Stimulated activated CD8-positive, alpha-beta memory T cell treated with anti-CD3 and anti-CD28 coated beads, Interleukin-12 subunit alpha, Interleukin-12 subunit beta, amount 100 ng/mL, for 1 hour (primary cell): ENCODE data around the gene BPHL.
"Not testable (repeated sequence)": the region's sequence is repeated elsewhere in the genome, so short reads cannot be mapped to it uniquely, and the experiment has no call there.

Experiments
- DNase-seq: peaks from one replicate; pipeline ENCODE4 v3.0.0-alpha.2; 2020; ENCODE audit warnings: low read depth

The BPHL gene

DNA sequence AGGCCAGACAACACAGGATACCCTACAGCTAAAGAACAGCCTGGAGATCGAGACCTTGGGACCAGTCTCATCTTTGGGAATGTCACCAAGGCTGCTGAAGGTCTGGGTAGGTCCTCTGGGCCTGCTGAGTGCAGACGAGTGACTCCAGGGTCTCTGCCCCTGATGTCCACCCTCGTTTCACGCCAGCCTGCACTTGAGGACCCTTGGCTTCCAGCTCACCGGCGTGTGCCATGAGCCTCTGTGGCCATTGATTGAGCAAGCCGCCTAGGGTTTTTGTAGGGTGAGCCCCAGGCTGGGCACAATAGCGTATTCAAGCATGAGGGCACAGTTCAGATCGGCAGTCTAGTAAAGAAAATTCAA lies 4.3 kb downstream of the BPHL start:
- no peak for DNase-seq

DNA sequence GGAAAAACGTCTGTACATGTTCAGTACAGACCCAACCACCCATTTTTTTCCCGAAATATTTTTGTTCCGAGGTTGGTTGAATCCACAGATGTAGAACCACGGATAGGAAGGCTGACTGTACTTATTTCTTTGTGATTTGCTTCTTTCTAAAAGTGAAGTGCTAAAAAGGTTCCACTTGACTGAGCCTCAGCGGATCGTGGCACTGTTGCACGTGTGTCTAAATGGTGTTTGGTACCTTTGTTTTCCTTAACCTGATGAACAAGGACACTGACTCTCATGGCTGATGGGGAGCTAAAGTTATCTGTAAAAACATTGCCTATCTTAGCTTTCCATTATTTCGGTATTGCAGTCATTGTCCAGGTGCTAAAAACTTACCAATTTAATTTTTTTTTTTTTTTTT lies 6.2 kb downstream of the BPHL start:
- DNase-seq, result no peak

DNA sequence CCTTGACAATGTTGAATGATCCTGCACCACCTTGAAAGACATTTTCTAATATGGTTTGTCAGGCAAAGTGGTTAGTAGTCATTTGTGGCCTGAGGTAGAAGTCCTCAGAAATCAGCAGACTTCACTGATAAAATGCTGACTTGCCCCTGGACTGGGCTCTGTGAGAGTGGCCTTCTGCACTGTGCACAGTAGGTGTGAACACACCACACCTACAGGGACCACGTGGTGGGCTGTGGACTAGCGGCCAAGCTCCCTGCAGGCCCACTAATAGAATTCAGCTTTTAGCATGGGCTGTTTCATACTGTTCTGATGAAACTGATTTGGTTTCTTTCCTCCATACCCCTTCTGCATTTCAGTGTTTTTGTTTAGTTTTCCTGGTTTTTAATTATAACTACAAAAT lies 7.3 kb downstream of the BPHL start:
- DNase-seq, result no peak

DNA sequence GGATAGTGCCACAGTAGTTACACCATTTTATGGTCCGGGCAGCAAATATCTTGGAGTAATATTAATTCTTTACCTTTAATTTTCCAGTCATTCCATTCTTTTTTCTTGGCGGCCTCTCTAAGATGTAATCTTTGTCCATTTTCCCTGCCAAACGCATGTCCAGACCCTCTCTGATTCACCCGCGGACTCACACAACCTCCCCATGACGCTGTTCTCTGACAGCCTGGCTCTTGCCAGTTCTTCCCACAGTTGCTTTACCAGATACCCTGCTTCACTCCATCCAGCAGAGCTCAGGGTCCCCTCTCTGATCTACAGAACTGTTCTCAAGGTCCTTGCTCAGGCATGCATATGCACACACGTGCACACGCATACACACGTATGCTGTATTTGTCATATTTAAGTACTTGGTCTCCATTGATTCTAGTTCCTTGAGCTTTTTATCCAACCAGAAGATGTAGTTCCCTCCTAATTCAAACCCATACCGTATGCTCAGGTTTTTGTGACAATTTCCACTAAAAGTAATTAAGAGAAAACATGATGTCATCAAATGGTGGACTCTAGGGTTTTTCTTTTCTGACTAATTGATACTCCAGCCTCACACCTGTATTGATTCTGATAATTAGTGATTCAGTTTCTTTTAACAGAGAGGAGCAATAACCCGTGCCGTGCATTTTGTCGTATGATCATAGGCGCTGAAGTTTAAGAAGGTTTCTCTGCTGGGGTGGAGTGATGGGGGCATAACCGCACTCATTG lies 10.0 kb downstream of the BPHL start:
- DNase-seq, result no peak

DNA sequence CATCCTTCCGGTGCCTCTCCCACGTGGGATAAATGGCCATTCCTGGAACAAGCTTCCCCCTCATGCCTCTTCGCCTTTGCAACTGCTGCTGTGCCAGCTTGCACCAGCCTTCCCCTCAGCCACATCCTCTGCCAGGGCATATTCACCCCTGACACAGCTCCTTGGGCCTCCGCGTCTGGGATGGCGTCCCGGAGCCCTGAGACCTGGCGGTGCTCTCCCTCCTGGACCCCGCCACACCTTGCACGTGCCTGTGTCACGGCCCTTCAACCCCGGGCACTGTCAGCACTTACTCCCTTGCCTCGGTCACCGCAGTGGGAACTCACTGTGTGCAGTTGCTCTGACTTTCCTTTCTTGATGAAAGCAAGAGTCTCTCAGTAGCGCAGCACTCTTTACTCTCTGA lies 13.2 kb downstream of the BPHL start:
- no peak for DNase-seq

DNA sequence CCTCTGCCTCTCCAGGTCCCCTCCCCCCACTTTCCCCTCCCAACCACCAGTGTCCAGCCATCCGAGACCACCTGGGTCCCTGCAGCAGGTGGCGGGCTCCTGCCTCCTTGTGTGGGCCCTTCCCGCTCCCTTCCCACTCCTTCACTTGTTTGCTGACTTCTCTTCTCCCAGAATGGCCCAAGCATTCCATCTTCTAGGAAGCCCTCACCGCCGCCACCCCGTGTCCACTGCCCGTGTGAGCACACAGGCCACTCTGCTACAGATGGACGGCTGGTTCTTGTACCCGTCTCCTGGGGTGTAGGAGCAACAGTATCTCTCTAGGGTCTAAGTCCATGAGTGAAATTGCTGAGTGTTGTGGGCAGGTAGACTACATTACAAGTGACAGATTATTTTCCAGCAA lies 15.0 kb downstream of the BPHL start:
- no peak for DNase-seq

DNA sequence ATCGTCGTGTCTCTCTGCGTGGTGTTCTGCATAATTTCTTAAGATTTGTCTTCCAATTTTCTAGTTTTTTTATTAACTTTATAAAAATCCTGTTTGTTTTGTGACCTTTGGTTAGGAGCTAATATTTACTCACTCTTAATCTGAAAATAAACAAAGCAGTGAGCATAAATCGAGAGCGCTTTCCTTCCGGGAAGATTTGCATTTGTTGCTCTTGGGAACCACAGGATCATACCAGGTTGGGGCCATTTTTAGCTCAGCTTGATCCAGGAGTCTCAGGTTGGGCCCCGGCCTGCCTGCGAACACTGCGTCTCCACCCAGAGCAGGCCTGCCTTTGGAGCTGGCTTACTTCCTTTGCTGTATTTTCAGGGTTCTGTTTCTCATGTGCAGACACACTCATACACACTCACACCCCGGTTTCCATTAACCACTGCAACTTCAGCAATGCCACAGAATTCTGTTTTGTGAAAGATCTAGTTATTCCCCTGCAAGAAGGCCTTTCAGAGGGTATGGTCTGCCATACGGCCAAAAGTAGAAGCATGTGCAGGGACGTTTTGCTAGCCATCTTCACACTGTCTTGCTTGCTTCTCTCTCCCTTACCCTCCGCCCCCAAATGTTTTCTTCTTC lies 17.3 kb downstream of the BPHL start:
- DNase-seq, result no peak

DNA sequence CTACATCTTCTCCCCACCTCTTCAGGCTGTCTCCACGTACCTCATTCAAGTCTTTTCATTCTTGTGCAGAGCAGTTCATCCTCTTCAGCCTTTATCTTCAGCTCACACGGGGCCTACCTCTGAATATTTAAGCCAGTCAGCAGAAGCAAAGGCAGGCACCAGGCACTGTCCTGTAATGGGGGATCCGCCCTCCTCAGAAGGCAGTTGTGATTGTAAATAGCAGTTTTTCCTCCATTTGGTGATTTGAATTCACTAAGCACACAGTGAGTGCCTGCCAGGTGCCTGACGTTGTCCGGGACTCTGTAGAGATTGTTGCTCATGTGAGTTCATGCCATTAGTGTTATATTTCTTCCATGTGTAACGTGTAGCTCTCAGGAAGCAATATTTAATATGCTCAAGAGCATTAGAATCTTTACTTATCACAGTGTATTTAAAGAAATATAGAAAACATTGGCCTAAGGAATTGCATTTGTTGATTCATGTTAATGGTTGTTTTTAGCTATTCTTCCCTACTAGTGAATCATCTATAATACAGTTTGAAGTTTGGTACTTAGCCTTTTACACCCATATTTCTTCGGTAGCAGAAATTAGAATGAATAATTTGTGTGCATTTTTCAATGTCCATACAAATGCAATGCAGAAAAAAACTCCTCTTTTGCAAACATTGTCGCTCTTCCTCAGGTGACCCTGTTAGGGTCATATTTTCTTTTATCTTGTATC lies 17.9 kb downstream of the BPHL start:
- DNase-seq, result no peak

DNA sequence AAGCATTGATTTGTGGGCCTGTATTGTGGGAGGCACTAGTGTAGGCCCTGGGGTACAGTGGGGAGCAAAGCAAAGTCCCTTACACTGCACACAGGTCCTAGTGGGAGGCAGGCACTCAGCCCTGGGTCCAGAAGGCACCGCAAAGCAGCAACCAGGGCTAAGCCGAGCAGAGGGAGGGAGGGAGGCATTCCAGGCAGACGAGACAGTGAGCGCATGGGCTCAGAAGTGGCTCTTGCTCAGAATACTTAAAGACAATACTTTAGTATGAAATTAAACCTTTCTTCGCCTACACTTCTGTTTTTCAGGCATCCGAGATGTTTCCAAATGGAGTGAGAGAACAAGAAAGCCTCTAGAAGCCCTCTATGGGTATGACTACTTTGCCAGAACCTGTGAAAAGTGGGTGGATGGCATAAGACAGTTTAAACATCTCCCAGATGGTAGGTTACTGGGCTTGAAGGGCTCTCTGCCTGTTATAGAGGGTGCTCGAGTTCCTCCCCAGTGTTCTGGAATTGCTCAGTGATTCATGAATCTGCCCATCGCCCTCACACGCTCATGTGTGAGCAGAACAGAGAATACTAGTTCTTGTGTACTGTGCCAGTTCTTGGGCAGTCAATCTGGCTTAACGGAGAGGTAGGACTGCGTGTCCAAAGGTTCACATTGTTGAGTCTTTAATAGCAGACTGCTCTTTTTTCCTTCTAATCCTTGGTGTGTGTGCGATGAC lies 18.7 kb downstream of the BPHL start:
- DNase-seq, result no peak

DNA sequence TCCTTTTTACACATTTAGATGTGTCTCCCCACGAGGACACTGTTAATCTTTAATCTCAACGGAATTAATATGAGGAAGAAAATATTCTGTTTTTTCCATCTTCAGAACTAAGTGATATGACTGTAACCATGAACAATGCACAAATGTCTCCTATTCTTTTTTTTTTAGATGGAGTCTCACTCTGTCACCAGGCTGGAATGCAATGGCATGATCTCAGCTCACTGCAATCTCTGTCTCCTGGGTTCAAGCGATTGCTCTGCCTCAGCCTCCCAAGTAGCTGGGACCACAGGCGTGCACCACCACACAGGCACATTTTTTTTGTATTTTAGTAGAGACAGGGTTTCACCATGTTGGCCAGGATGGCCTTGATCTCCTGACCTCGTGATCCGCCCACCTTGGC lies 19.4 kb downstream of the BPHL start:
- DNase-seq, result not testable (repeated sequence)

DNA sequence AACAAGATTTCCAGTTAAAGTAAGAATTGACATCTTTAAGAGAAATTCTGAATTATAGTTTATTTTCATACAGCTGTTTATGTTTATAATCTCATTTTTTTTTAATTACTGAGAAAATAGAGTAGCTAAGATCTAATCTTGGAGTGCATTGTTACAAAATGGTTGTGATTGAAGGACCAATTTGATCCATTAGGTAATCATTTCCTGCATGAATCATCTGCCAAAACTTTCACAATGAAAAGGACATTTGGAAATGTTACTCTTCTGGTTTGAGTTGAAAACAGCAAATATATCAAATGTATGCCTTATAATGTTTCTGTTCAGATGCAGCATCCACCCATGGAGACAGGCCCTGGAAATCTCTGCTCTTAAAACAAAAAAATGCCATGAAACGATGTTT lies 19.8 kb downstream of the BPHL start:
- no peak for DNase-seq

DNA sequence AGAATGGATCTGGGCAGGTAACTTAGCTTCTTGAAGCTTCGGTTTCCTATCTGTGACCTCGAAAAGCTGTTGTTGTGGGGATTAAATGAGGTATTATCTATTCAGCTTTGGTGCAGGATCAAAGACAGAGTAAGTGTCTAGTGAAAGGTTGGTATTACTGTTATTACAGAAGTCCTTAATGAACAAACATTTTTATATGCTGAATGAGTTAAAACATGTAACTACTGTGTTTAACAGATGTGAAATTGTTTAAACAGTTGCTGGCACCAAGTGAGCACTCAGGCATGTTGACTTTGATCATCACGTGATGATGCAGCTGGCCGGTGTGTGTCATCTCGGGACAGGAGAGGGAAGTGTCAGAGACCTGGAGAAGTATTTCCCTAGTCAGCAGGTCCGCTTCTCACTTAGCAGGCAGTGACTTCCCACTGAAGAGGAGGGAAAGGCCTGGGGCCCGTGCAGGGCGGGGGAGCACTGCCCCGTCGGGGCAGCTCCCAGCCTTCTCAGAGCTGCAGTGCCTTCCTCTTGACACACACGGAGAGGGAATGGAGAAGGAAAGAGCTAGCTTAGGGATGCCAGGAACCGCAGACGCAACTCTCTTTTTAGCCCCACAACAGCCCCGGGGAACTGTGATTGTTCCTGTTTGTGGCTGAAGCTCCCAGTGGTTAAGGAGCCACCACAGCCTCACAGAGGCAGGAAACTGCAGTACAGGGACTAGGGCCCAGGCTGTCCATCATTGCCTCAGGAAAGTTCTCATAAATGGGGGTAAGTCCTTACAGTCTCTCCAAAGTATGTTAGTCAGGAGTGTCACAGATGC lies 20.8 kb downstream of the BPHL start:
- DNase-seq, result no peak

DNA sequence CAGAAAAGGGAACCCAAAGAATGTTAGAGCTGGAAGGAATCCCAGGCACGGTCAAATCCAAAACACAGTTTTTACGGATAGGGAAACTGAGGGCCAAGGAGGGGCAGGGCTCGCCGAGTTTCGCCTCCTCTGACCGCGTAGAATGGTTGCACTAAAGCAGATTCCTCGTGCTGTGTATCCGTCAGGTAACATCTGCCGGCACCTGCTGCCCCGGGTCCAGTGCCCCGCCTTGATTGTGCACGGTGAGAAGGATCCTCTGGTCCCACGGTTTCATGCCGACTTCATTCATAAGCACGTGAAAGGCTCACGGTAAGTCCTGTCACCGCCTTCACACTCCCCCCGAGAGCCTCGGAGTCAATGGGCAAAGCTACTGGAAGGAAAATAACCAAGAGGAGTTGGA lies 21.7 kb downstream of the BPHL start:
- DNase-seq, result no peak

DNA sequence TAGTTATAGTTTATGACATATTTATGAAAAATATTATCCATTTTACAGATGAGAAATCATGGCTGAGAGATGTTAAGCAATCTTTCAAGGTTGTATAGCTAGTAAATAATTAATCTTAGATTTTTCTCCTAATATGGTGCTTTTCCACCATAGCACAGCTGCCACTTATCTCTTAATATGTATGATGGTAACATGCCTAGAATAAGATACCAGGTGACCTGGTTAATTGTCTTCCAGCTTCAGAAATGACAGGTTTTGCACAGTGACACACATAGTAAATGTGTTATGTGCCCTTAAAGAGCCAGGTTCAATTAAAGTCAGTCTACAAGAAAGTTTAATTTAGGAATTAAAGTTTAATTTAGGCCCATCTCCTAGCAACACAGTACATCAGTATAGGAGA lies 24.0 kb downstream of the BPHL start:
- no peak for DNase-seq

DNA sequence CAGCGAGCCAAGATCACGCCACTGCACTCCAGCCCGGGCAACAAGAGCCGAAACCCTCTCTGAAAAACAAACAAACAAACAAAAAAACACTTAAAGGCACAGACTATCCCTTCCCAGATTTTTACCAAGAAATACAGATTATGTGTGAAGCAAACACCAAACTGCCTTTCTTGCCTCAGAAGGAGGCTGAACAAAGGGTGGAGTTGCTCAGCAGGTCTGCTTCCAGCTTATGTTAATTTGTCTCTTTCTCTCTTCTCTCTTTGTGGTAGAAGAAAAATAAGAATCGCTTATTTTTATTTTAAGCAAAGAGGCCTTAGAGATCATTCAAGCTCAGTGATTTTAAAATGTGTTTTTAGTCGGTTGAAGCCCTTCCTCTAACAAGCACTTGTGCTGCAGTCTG lies 24.6 kb downstream of the BPHL start:
- no peak for DNase-seq

DNA sequence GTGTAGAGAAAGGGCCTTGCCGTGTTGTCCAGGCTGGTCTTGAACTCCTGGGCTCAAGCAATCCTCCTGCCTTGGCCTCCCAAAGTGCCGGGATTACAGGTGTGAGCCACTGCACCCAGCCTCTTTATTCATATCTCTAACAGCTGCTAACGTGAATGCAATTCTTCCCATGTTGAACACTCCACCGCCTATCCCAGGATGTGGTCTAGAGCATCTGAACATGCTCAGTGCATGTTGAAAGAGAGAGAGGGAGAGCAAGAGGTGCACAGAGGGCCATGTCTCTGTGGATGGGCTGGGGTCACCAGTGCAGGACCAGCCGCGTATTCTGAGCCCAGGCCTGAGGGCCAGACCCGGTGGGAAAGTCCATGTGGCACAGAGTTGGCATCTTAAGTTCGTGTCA lies 26.1 kb downstream of the BPHL start:
- no peak for DNase-seq

DNA sequence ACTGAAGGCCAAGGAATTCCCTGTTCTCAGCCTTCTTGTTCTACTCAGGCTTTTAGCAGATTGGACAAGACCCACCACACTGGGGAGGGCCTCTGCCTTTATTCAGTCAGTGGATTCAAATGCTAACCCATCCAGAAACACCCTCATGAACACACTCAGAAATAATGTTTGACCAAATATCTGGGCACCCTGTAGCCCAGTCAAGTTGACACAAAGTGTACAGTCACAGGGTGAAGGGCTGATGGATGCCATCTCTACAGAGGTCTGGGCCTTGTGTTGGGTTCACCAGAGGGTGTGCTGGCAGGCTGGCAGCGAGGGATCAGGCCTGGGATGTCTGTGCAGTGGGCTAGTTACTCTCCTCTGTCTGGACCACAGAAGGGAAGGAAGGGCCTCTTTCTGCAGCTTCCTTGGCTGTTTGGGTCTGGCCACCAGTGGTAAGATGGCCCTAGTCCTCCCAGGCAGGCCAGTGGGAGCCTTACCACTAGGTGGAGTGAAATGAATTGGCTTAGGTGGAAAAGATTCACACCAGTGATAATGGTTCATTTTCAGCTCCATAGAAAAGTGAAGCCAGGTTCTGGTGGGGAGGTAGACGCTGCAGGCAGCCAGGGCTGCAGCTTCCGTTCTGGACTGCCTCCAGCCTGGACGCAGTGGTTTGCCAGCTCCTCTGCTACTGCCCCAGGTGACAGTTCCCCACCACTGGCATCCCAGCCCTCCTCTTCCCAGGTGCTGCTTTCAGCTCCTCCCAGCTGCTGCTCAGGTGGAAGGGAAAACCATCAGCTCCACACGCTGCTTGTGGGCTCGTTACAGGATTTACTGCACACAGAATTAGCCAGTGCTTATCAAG lies 29.6 kb downstream of the BPHL start:
- no peak for DNase-seq

DNA sequence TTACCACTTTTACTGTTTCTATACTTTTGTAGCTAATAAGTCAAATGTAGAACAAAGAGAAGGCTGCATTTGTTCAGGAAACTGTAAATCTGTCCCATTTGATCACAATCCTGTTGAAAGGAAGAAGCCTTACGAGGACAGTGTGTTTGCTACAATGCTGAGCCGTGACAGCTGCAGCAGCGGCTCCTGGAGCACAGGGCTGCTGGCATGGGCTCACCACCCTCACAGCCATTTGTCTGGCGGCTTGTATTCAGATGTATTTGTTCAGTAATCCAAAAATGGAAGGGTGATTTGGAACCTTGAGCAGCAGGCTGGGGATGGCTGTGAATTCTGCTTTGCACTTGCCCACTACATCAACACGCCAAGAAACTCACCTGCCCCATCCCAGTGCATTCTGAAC lies 33.2 kb downstream of the BPHL start:
- DNase-seq, result no peak

DNA sequence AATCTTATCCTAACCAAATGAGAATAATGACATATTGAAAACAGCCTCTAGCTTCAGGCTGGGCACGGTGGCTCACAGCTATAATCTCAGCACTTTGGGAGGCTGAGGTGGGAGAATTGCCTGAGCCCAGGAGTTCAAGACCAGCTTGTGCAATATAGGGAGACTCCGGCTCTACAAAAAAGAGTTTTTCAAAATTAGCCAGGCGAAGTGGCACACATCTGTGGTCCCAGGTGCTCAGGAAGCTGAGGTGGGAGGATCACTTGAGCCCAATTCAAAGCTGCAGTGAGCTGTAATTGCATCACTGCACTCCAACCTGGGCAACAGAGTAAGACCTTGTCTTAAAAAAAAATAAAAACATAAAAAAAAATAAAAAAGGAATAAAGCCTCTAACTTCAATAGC lies 34.2 kb downstream of the BPHL start:
- DNase-seq, result no peak

DNA sequence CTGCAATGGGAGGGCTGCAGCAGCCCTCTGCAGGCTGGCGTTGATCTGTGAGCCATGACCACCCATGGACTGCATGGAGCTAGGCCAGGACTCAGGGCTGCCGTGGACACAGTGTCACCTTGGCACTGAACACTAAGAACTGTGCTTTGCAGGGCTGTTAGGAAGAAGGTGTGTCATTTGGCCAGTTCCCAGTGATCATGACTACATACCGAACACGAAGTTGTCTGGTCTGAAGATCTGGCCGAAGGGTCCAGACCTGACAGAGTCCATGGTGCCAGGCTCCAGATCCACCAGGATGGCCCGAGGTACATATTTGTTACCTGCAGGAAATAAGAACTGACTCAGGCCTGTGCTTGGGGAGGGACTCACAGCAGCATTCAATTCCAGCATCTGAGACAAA lies 36.9 kb downstream of the BPHL start:
- DNase-seq, result not testable (repeated sequence)
